Neutrophil (primary cell): ENCODE data around the gene CILP2.

Experiments
- H3K27ac ChIP-seq: fragments of 200-600 bp; sonication (generic); 2 replicates; pipeline ENCODE4 v1.5.1; 2016; ENCODE audit warnings: mild to moderate bottlenecking, moderate library complexity
- H3K27me3 ChIP-seq: fragments of 200-600 bp; sonication (generic); 2 replicates; pipeline ENCODE4 v1.6.0; 2016; ENCODE audit warnings: mild to moderate bottlenecking
- H3K36me3 ChIP-seq: fragments of 200-600 bp; sonication (generic); 2 replicates; pipeline ENCODE4 v1.5.1; 2017
- H3K4me1 ChIP-seq, 2 experiments: fragments of 200-600 bp in 1 of 2; sonication (generic) in 1 of 2; 1 replicate in 1 of 2; 2 replicates in 1 of 2; pipeline versions ENCODE4 v1.5.1 to v1.6.1; 2013 to 2016; ENCODE audit warnings: low read depth in 1 of 2, low read length in 1 of 2, mild to moderate bottlenecking in 1 of 2, moderate library complexity in 1 of 2; ENCODE audit not compliant: control insufficient read depth in 1 of 2, insufficient read depth in 1 of 2
- H3K4me3 ChIP-seq, 2 experiments: fragments of 200-600 bp in 1 of 2; sonication (generic) in 1 of 2; 1 replicate in 1 of 2; 2 replicates in 1 of 2; pipeline ENCODE4 v1.5.1; 2013 to 2016; ENCODE audit warnings: low read depth in 1 of 2, low read length in 1 of 2, mild to moderate bottlenecking in 1 of 2, moderate library complexity in 1 of 2
- H3K9me3 ChIP-seq: fragments of 200-600 bp; sonication (generic); 2 replicates; pipeline ENCODE4 v1.5.1; 2016
- CTCF ChIP-seq: fragments of 200-600 bp; sonication (generic); IDR thresholded peaks from 2 replicates; pipeline ENCODE4 v1.5.1; 2016; ENCODE audit warnings: antibody characterized with exemption

The CILP2 gene

DNA sequence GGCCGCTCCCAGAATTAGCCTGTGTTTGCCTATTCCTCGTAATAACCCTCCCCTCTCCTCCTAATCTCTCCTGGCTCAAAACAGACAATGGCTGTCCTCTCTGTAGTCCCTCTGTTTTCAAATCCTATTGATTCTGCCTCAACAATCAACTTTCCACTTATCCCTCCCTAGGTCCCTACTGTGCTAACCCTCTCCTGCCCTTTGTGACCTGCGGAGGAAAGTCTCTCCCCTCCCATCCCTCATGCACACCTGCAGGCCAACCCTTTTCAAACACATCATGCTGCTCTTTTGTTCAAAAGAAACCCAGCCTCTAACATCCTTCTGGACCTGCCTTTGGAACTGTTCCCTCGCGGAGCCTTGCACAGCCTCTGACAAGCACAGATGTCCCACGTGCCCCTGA, 37.3 kb downstream of the CILP2 start:
- Histone ChIP-seq H3K36me3 (no peaks in the 10 kb centered on the region), H3K4me3 (no peak overlapping the region), H3K27me3 (no peaks in the 10 kb centered on the region), H3K9me3 (no peaks in the 10 kb centered on the region), H3K4me1 (no peaks in the 10 kb centered on the region), H3K27ac (no peak overlapping the region)
- no peak for TF ChIP-seq CTCF

- TF ChIP-seq CTCF, result no peak
- Histone ChIP-seq H3K27me3 (no peaks in the 10 kb centered on the region), H3K9me3 (no peaks in the 10 kb centered on the region), H3K36me3 (no peaks in the 10 kb centered on the region), H3K27ac (no peak overlapping the region), H3K4me1 (no peaks in the 10 kb centered on the region), H3K4me3 (no peak overlapping the region)
Measured at GRCh38 chr19:19578252-19578651, 40.2 kb downstream of the CILP2 start.

GRCh38 chr19:19579533-19580361, 41.7 kb downstream of the CILP2 start:
- Histone ChIP-seq H3K9me3 (no peaks in the 10 kb centered on the region), H3K4me3 (no peak overlapping the region), H3K36me3 (no peaks in the 10 kb centered on the region), H3K4me1 (no peaks in the 10 kb centered on the region), H3K27me3 (no peaks in the 10 kb centered on the region), H3K27ac (no peak overlapping the region)
- no peak for TF ChIP-seq CTCF

GRCh38 chr19:19580418-19580817, 42.4 kb downstream of the CILP2 start:
- H3K27me3 ChIP-seq, result no peaks in the 10 kb centered on the region
- no peak overlapping the region for H3K4me3 ChIP-seq
- H3K27ac ChIP-seq, result no peak overlapping the region

DNA sequence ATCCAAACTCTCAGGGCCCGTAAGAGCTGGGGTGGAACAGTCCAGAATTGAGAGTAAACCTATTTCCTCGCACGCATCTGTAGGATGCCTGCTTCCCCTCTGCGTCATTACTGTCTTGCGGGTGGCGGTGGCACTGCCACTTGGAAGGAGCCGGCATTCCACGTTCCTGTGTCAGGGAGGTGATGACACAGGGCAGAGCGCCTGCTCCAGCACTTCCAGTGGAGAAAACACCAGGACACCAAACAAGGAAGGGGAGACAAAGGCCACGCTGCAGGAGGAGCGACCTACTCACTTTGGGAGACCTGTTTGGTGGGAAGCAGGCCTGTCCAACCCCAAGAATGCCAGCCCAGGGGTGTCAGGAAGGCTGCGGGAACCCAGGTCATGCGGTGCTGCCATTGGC, 43.3 kb downstream of the CILP2 start:
- no peak overlapping the region for H3K4me3 ChIP-seq
- H3K27me3 ChIP-seq, result no peaks in the 10 kb centered on the region
- no peaks in the 10 kb centered on the region for H3K4me1 ChIP-seq
- H3K9me3 ChIP-seq, result no peaks in the 10 kb centered on the region
- no peak for TF ChIP-seq CTCF
- H3K36me3 ChIP-seq, result no peaks in the 10 kb centered on the region
- no peak overlapping the region for H3K27ac ChIP-seq

More at GRCh38 chr19:19580418-19580817, 42.4 kb downstream of the CILP2 start:
- TF ChIP-seq CTCF, result no peak
- H3K9me3 ChIP-seq, result no peaks in the 10 kb centered on the region
- no peaks in the 10 kb centered on the region for H3K4me1 ChIP-seq
- H3K36me3 ChIP-seq, result no peaks in the 10 kb centered on the region
